CD4-positive, alpha-beta T cell treated with Interferon alpha-2 for 1 hour (primary cell): ENCODE results near the gene TRIML1.

ENCODE experiments used
- DNase-seq, 2 donors: peaks; one replicate each; pipeline ENCODE4 v3.0.0-alpha.2; 2020 to 2022

TRIML1 gene, protein sequence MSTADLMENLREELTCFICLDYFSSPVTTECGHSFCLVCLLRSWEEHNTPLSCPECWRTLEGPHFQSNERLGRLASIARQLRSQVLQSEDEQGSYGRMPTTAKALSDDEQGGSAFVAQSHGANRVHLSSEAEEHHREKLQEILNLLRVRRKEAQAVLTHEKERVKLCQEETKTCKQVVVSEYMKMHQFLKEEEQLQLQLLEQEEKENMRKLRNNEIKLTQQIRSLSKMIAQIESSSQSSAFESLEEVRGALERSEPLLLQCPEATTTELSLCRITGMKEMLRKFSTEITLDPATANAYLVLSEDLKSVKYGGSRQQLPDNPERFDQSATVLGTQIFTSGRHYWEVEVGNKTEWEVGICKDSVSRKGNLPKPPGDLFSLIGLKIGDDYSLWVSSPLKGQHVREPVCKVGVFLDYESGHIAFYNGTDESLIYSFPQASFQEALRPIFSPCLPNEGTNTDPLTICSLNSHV

GRCh38 chr4:188139141-188139540, at the start of gene TRIML1:
TSS of gene TRIML1 (plus strand) at chr4:188139441. CDS start at chr4:188139559, 118 bp downstream.
- no peak for DNase-seq

GRCh38 chr4:188092824-188093223, 46.4 kb upstream of the TRIML1 start:
- no peak for DNase-seq

GRCh38 chr4:188106454-188106853, 32.8 kb upstream of the TRIML1 start:
- DNase-seq, result no peak

DNA sequence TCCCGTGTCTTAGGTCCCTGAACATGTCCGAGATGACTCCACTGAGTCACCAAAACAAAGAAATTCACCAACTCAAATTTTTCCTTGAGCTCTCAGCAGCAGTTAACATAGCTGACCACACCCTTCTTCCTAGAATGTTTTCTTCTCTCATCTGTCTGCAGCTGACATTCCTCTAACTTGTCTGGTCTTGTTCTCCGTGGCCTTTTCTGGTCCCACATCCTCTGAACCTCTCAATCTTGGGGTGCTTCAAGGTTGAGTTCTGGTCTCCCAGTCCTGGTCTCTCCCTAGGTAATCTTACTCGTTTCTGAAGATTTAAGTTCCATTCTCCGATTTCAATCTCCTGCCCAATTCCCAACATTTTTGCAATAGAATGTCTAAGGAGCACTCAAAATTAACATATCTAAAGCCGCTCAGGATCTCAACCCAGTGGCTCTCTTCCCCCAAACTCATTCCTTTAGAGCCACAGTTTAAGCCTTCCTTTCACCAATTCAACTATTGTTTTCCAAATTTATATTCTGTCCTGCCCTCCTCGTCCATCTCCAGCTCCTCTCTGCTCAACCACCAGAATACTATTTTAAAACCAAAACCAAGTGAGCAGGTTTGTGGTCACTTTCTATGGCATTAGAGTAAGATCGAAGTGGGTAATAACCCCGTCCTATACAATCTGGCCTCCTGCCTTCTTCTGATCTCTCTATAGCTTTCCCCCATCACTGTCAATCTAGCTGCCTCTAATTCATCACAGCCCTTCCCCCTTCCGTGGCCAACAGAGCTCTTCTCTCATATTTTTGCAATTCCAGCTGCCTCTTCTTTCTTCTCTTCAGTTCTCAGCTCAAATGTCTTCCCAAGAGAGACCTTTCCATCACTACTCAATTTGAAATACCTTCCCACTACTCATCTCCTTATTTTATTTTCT, 31.1 kb upstream of the TRIML1 start:
- no peak for DNase-seq

GRCh38 chr4:188109157-188109755, 30.0 kb upstream of the TRIML1 start, which contains the start of gene TRIML2:
TSS of gene TRIML2 (minus strand) at chr4:188109603. CDS start at chr4:188105368, 4,235 bp downstream.
- no peak for DNase-seq

DNA sequence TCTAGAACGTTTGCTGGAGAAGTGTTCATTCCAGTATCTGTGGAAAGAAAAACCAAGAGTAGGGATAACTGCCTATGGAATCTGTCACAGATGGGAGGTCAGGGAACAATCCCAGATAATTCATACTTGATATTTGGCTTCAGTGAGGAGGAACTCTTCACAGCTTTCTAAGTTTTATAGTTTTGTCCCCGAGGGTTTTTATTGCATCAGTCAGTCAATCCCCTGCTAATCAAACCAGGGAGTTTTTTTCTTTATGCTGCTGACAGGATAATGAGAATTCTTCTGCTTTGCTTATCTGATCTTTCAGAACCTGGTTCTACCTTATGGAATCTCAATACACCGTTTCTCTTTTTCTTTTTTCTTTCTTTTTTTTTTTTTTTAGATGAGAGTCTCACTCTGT, 29.2 kb upstream of the TRIML1 start:
- no peak for DNase-seq

DNA sequence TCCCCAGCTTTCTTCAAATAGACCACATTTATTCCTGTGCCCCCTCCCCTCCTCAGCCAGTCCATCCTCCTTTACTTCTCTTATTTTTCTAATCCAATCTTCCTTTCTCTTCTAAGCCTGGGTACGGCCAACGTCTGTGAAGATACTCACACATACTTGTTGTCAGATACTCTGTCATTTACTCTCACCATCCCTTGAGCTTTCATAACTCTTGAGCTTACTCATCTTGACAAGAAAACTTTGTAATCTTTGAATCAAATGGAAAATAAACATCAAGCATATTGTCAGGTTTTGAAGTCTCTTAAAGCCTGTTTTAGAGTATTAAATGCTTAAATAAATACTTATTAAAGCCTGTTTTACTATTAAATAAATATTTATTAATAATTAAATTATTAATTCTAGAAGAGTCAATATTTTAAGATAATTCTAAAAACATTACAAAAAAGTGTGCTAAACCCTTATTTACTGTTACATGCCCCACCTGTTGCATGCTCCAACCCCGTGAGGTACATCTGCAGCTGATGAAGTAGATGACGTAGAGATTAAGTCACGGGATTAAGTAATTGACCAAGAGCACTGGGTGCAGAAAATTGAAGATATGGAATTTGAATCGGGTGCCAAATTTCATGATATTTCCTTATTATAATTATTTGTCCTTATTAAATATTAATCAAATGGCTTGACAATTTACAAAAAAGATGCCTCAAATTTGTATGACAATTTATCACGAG, 28.3 kb upstream of the TRIML1 start:
- no peak for DNase-seq

- DNase-seq, result no peak
Observed at GRCh38 chr4:188111955-188112354, 27.3 kb upstream of the TRIML1 start.

DNA sequence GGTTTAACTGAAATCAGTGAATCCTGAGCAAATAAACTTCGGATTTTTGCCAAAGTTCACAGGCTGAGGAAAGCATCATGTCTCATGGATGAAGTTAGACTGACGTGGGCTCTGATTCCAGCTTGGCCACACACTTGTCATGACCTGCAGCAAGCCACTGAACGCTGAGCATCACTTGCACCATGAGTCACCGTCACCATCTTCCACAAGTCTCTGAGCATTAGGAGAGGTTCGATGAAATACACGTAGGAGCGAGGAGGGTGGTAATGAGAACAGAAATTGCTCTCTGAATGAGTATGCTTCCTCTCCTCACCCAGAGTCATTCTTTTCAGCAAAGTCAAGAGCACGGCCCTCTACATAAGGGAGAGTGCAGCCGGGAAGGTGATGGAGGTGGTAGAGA, 26.1 kb upstream of the TRIML1 start:
- no peak for DNase-seq

DNA sequence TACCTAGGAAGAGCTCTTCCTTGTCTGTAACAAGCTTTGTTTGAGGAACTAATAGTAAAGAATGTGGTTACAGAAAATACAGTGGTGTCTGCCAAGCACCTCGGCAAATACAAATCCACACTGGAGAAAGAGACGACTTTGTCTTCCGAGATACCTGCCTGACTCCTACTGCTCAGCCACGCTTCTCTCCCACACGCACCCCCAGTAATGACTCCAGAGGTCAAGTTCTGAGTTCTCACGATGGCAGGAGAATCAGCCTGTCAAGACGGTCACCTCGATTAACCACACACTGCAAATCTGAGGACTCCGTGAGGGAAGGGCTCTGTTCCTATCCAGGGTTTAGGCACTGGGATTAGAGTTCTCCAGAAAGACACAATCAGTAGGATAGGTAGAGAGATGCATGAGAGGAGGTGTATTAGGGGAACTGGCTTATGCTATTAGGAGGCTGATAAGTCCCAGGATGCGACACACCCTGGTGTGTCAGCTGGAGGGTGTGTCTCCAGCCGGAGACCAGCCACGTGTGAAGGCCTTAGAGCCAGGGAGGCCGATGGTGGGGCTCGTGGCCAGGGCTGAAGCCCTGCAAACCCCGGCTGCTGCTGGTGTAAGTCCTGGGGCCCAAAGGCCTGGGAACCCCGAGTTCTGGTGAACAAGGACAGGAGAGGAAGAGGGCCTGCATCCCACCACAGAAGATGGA, 21.5 kb upstream of the TRIML1 start:
- DNase-seq, result no peak

GRCh38 chr4:188121530-188121929, 17.7 kb upstream of the TRIML1 start:
- DNase-seq, result no peak

DNA sequence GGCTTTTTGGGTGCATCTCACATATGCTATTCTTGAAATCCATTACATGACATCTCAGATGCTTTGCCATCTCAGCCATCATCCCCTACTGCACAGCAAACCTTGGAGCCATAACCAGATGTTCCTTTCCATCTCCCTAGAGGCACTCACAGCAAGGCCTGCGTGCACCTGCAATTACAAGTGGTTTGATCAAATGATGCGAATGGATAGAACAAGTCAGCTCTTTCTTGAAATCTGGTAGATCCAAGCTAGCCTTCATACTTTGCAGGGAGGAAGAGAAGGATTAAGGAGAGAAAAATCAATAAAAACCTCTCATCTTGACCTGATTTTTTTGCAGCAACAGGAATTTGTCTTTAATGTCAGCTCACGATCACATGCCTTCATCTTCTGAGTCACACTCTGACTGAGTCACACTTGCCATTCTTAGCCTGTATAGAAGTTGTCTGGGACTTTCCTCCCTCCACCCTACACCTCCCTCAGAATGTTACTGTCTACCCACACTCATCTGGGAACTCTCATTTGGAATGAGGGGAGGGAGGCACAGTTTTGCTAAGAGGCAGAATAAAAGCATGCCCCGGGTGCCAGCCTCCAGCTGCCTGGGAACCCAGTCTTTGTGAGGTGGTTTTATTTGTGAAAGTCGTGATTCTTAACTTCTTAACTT, 11.9 kb upstream of the TRIML1 start:
- no peak for DNase-seq

DNA sequence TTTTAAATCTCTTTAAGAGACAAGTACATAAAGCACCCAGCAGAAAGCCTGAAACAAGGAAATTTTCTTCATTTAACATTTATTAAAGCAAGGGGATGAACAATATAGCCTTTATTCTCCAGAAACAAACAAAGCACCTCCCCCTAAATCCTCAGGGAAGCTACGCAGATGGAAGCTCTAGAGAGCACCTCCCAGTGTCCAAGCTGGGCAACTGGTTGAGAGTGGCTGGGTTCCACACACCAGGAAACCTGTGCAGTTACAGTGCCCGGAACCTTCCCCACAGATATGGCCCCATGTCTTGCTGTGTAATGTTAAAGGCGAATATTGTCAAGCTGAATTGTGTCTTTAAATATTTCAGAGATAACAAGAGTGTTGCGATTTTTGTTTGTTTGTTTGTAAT, 8.9 kb upstream of the TRIML1 start:
- DNase-seq, result no peak

GRCh38 chr4:188132232-188132631, 7.0 kb upstream of the TRIML1 start:
- DNase-seq, result no peak

DNA sequence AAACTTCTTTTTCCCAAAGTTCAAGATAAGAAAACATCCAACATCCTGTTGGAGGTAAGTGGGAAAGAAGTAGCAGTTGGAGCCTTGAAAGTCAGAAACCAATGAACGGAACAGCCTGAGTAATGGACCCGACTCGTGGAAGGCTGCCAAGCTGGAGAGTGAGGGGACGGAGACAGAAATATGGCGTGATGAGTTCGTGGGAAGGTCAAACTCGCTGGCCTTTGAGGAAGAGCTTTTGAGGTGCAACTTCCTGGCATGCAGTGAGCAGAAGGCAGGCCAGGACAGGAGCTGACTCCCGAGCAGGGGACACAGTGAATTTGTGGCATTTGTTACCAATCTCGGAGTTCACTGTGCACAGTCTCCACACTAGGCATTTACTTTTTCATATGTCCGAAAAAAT, 1.0 kb upstream of the TRIML1 start:
- DNase-seq, result no peak

DNA sequence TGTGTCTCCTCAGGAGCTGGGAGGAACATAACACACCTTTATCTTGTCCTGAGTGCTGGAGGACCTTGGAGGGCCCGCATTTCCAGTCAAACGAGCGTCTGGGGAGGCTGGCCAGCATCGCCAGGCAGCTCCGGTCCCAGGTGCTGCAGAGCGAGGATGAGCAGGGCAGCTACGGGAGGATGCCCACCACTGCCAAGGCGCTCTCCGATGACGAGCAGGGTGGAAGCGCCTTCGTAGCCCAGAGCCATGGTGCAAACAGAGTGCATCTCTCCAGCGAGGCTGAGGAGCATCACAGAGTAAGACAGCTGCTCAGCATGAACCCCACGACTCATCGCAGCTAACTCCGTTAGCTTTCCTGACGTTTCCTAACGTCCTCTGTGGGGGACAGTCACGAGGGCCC, 430 bp downstream of the TRIML1 start:
- DNase-seq, result no peak

GRCh38 chr4:188143731-188144130, 4.5 kb downstream of the TRIML1 start:
- DNase-seq, result no peak

DNA sequence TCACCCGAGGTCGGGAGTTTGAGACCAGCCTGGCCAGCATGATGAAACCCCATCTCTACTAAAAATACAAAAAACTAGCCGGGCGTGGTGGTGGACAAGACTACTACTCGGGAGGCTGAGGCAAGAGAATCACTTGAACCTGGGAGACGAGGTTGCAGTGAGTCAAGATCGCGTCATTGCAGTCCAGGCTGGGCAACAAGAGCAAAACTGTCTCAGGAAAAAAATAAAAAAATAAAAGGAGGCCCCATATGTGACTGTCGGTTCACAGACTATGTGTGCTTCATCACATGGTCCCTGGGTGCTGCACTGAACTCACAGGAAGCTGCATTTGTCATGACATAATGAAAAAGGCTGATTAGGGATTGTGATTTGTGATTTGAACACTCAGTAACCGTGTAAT, 6.4 kb downstream of the TRIML1 start:
- DNase-seq, result no peak

GRCh38 chr4:188146618-188147017, 7.4 kb downstream of the TRIML1 start:
- no peak for DNase-seq

- no peak for DNase-seq
Observed at GRCh38 chr4:188147176-188147575, 7.9 kb downstream of the TRIML1 start.

GRCh38 chr4:188147776-188148175, 8.5 kb downstream of the TRIML1 start:
- no peak for DNase-seq
